HepG2 (cell line): ENCODE results near the gene IL10RA. TPM values are rescaled to one million over a fixed set of nuclear protein-coding genes. Genes with fewer than 3 reads are reported as not detected.

Experiments used
- ATAC-seq: fragments of 200-7000 bp; cut with Tn5 transposase; 3 replicates; pipeline ENCODE4 v1.9.1; 2020; ENCODE audit warnings: mild to moderate bottlenecking, moderate library complexity
- BruUV-seq: library from RNA; stranded (reverse); fragments of 400-500 nt; replicated peaks from 2 replicates; lab custom pipeline; 2021; lab: Mats Ljungman, UMichigan
- CTCF ChIA-PET: fragments of 300-600 bp; formaldehyde crosslinking; extraction: SDS; loops from one replicate; lab custom pipeline; 2021; ENCODE audit warnings: low total read pairs, inconsistent platforms, low intra/inter-chr PET ratio; lab: Yijun Ruan, JAX
- POLR2A ChIA-PET: fragments of 350-600 bp; sonication (Branson Sonifier 250); formaldehyde crosslinking; loops from one replicate; lab custom pipeline; 2020; ENCODE audit warnings: antibody characterized with exemption, inconsistent platforms; lab: Yijun Ruan, JAX
- DNase-seq: peaks from one replicate; pipeline ENCODE4 v3.0.0-alpha.2; 2015; ENCODE audit warnings: low spot score
- FAIRE-seq: peaks from 3 replicates; lab custom pipeline; 2011; peaks lifted over from hg19 to GRCh38; lab: Jason Lieb, UNC
- H2AFZ ChIP-seq: one replicate; pipeline ENCODE4 v1.6.1; 2011; ENCODE audit warnings: low read length, inconsistent platforms
- H3K27ac ChIP-seq: fragments of 300-600 bp; 3 replicates; pipeline ENCODE4 v1.8.0; 2011; ENCODE audit warnings: mixed run types, mild to moderate bottlenecking, mixed read lengths, low read length, inconsistent platforms; ENCODE audit not compliant: insufficient read depth; ENCODE audit errors: extremely low read length
- H3K27me3 ChIP-seq, 2 experiments: fragments of 200-600 bp in 1 of 2; 2 replicates in 1 of 2; 3 replicates in 1 of 2; pipeline versions ENCODE4 v1.6.0 to v1.8.0; 2011; ENCODE audit warnings: low read length in 2 of 2, mild to moderate bottlenecking in 2 of 2, moderate library complexity in 2 of 2, inconsistent platforms in 1 of 2; ENCODE audit not compliant: insufficient read depth in 2 of 2, control insufficient read depth in 1 of 2
- H3K36me3 ChIP-seq, 2 experiments: fragments of 200-600 bp in 1 of 2; replicated peaks in 1 of 2; 2 replicates in 1 of 2; 3 replicates in 1 of 2; pipeline versions ENCODE4 v1.5.1 to v1.8.0; 2011; ENCODE audit warnings: low read length in 2 of 2, inconsistent platforms in 1 of 2; ENCODE audit not compliant: insufficient read depth in 2 of 2, control insufficient read depth in 1 of 2
- H3K4me1 ChIP-seq: 2 replicates; pipeline ENCODE4 v1.5.1; 2012; ENCODE audit warnings: low read length, inconsistent platforms; ENCODE audit not compliant: insufficient read depth
- H3K4me2 ChIP-seq: 2 replicates; pipeline ENCODE4 v1.6.0; 2011; ENCODE audit warnings: low read depth, low read length, inconsistent platforms
- H3K4me3 ChIP-seq, 3 experiments: fragments of 200-600 bp in 1 of 3; sonication (generic), shearing (Covaris generic) in 1 of 3; replicated peaks in 1 of 3; 2 replicates each; pipeline ENCODE4 v1.5.1; 2011 to 2016; ENCODE audit warnings: low read length in 3 of 3, inconsistent platforms in 2 of 3, low read depth in 2 of 3, mild to moderate bottlenecking in 2 of 3, control low read depth in 1 of 3, mixed read lengths in 1 of 3; ENCODE audit not compliant: insufficient read depth in 1 of 3
- H3K79me2 ChIP-seq: one replicate; pipeline ENCODE4 v1.6.1; 2011; ENCODE audit warnings: low read length, inconsistent platforms; ENCODE audit not compliant: insufficient read depth
- H3K9ac ChIP-seq: 2 replicates; pipeline ENCODE4 v1.6.0; 2011; ENCODE audit warnings: mild to moderate bottlenecking, low read depth, low read length, inconsistent platforms; ENCODE audit not compliant: insufficient read depth
- H3K9me3 ChIP-seq: 2 replicates; pipeline ENCODE4 v1.5.1; 2012; ENCODE audit warnings: mild to moderate bottlenecking, low read length
- H4K20me1 ChIP-seq: 2 replicates; pipeline ENCODE4 v1.6.0; 2011; ENCODE audit warnings: inconsistent platforms, mild to moderate bottlenecking, low read length, moderate library complexity; ENCODE audit not compliant: insufficient read depth
- MAFK ChIP-seq, 2 experiments: IDR thresholded peaks in 1 of 2; conservative IDR thresholded peaks in 1 of 2; 2 replicates each; pipeline ENCODE4 v1.6.1; 2011; ENCODE audit warnings: improper control_type of control experiment in 2 of 2, low read length in 2 of 2
- PHF20 ChIP-seq: sonication (generic); formaldehyde crosslinking; IDR thresholded peaks from 2 replicates; pipeline ENCODE4 v1.5.0; 2020; ENCODE audit warnings: mild to moderate bottlenecking, missing genetic modification reagents
- SIX1 ChIP-seq: sonication (generic); formaldehyde crosslinking; IDR thresholded peaks from 2 replicates; pipeline ENCODE4 v1.4.0; 2020; ENCODE audit warnings: missing genetic modification reagents, borderline replicate concordance
- SMARCE1 ChIP-seq: fragments of 450-650 bp; IDR thresholded peaks from 2 replicates; pipeline ENCODE4 v1.6.1; 2017; ENCODE audit warnings: borderline replicate concordance
- TSC22D2 ChIP-seq: sonication (generic); formaldehyde crosslinking; IDR thresholded peaks from 2 replicates; pipeline ENCODE4 v1.5.1; 2020; ENCODE audit warnings: missing genetic modification reagents, mild to moderate bottlenecking, borderline replicate concordance
- XRCC5 ChIP-seq: fragments of 200-400 bp; formaldehyde crosslinking; optimal IDR thresholded peaks from 2 replicates; pipeline ENCODE3; 2017; ENCODE audit warnings: mild to moderate bottlenecking, low read length
- WGBS: methylation state at CpG from one replicate; pipeline ENCODE4 v1.1.6; 2017; ENCODE audit warnings: low lambda C conversion rate; 5-methylcytosine and 5-hydroxymethylcytosine counted together
- in situ Hi-C: cut with HindIII; loops from 2 replicates; pipeline ENCODE4 v1.10.0; 2017; ENCODE audit warnings: low pct_unique_long_range_greater_than_20kb; ENCODE audit not compliant: extremely low pct_ligation_motif_present
- intact Hi-C: fragments of 100-400 bp; cut with micrococcal nuclease; formaldehyde crosslinking; loops from one replicate; pipeline ENCODE4 v1.10.0; 2022; ENCODE audit not compliant: unreplicated experiment
- polyA plus RNA-seq, 8 experiments: library from polyadenylated mRNA; depleted of rRNA in 3 of 8; stranded (reverse) in 7 of 8; unstranded in 1 of 8; fragments of >200 nt; fragmentation: Illumina TruSeq in 4 of 8; extraction: Trizol in 4 of 8; gene quantifications; 2 replicates each; pipeline versions ENCODE4 v1.2.1 to v1.2.3, GENCODE V29; 2011 to 2016; ENCODE audit warnings: low read depth in 4 of 8, missing spikeins in 1 of 8, mixed read lengths in 1 of 8; ENCODE audit not compliant: insufficient read depth in 1 of 8
- total RNA-seq, 5 experiments: library from RNA; depleted of rRNA; stranded (reverse); fragments of >200 nt; fragmentation: Illumina TruSeq; extraction: Trizol; gene quantifications; 2 replicates each; pipeline ENCODE4 v1.2.3, GENCODE V29; 2016; ENCODE audit warnings: low read depth in 1 of 5
- TF ChIP-seq, protein P1 (sequence below): IDR thresholded peaks from 2 replicates; pipeline ENCODE4 v1.6.1; 2016; ENCODE audit warnings: control low read depth
- TF ChIP-seq, protein P2 (sequence below): IDR thresholded peaks from 2 replicates; pipeline ENCODE4 v1.6.1; 2016; ENCODE audit warnings: low read depth
- TF ChIP-seq, protein P3 (sequence below): sonication (generic); formaldehyde crosslinking; IDR thresholded peaks from 2 replicates; pipeline ENCODE4 v1.4.0; 2020; ENCODE audit warnings: mild to moderate bottlenecking, missing genetic modification reagents

IL10RA gene
- total and polyA plus RNA-seq, 2 of the 13 experiments (the other 11 are each of a cell fraction or from before 2014, with no cell fraction given): not detected

DNA sequence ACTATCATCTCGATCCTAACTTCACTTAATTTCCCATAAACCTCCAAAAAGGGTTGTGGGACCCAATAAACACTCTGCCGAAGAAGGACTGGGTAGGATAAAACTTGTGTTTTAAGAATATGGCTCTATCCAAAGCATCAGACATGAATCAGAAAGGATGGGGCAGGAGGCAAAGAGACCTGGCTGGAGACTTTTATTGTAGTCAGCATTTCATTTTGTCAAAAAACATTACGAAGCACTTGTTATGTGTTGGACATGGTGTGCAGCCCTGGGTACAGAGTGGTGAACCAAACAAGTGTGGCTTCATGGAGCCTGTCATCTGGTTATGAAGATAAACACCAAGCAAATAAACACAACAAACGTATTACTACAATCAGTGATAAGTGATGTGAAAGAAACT lies 17.3 kb downstream of the IL10RA start:
- no peaks in the 10 kb centered on the region for H3K36me3 ChIP-seq
- H3K79me2 ChIP-seq: no peaks in the 10 kb centered on the region
- TF ChIP-seq TSC22D2 (CRISPR knock-in tag) (no peak), XRCC5 (no peak), SIX1 (no peak), SMARCE1 (no peak), MAFK (conservative IDR thresholded peaks at IDR 0.05 in 1 of 2, IDR thresholded peaks at IDR 0.05 in 1 of 2; ENCODE audit: low read length in 2 of 2) (peak in 1 of 2 experiments; percentile 27; a peak in 2 of 4 replicates), PHF20 (CRISPR knock-in tag) (no peak)
- TF ChIP-seq, protein P1, sequence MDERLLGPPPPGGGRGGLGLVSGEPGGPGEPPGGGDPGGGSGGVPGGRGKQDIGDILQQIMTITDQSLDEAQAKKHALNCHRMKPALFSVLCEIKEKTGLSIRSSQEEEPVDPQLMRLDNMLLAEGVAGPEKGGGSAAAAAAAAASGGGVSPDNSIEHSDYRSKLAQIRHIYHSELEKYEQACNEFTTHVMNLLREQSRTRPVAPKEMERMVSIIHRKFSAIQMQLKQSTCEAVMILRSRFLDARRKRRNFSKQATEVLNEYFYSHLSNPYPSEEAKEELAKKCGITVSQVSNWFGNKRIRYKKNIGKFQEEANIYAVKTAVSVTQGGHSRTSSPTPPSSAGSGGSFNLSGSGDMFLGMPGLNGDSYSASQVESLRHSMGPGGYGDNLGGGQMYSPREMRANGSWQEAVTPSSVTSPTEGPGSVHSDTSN (CRISPR knock-in tag): no peak
- TF ChIP-seq, protein P2, sequence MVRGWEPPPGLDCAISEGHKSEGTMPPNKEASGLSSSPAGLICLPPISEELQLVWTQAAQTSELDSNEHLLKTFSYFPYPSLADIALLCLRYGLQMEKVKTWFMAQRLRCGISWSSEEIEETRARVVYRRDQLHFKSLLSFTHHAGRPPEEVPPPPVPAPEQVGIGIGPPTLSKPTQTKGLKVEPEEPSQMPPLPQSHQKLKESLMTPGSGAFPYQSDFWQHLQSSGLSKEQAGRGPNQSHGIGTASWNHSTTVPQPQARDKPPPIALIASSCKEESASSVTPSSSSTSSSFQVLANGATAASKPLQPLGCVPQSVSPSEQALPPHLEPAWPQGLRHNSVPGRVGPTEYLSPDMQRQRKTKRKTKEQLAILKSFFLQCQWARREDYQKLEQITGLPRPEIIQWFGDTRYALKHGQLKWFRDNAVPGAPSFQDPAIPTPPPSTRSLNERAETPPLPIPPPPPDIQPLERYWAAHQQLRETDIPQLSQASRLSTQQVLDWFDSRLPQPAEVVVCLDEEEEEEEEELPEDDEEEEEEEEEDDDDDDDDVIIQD: no peak
- TF ChIP-seq, protein P3, sequence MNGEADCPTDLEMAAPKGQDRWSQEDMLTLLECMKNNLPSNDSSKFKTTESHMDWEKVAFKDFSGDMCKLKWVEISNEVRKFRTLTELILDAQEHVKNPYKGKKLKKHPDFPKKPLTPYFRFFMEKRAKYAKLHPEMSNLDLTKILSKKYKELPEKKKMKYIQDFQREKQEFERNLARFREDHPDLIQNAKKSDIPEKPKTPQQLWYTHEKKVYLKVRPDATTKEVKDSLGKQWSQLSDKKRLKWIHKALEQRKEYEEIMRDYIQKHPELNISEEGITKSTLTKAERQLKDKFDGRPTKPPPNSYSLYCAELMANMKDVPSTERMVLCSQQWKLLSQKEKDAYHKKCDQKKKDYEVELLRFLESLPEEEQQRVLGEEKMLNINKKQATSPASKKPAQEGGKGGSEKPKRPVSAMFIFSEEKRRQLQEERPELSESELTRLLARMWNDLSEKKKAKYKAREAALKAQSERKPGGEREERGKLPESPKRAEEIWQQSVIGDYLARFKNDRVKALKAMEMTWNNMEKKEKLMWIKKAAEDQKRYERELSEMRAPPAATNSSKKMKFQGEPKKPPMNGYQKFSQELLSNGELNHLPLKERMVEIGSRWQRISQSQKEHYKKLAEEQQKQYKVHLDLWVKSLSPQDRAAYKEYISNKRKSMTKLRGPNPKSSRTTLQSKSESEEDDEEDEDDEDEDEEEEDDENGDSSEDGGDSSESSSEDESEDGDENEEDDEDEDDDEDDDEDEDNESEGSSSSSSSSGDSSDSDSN (CRISPR knock-in tag): no peak
- TF ChIP-seq, all 625 proteins: peak for 1
- 17% methylated on average over 4 of the region's 4 CpGs for WGBS
- H3K4me2 ChIP-seq: no peak overlapping the region
- DNase-seq: no peak
- FAIRE-seq: no peak
- H2AFZ ChIP-seq: no peak overlapping the region
- in situ Hi-C loops: no loop called here
- H3K4me1 ChIP-seq: no peaks in the 10 kb centered on the region
- no peaks in the 10 kb centered on the region for H3K9me3 ChIP-seq
- BruUV-seq: no TSS peak
- H3K9ac ChIP-seq: no peak overlapping the region
- no peak overlapping the region for H3K27ac ChIP-seq
- ChIA-PET CTCF (no interaction called here), POLR2A (no interaction called here)
- no peak overlapping the region for H3K4me3 ChIP-seq
- H4K20me1 ChIP-seq: no peaks in the 10 kb centered on the region
- intact Hi-C loops: no loop called here
- H3K27me3 ChIP-seq: peaks cover 4 to 14% of the 10 kb centered on the region in 2 experiments; a peak in 3 of 5 replicates
- no peak for ATAC-seq
